Endodermal cell (in vitro differentiated cells): Measurements from ENCODE around the gene FURIN. TPM values are rescaled to one million over a fixed set of nuclear protein-coding genes. Genes with fewer than 3 reads are reported as not detected.

Experiments
- DNase-seq: peaks from one replicate; pipeline ENCODE4 v3.0.0-alpha.2; 2017
- H3K27ac ChIP-seq: 2 replicates; pipeline ENCODE4 v1.5.1; 2013; ENCODE audit warnings: mild to moderate bottlenecking, low read depth, low read length, moderate library complexity
- H3K27me3 ChIP-seq: 2 replicates; pipeline ENCODE4 v1.6.1; 2013; ENCODE audit warnings: mild to moderate bottlenecking, low read length, moderate library complexity; ENCODE audit not compliant: insufficient read depth, control insufficient read depth, poor library complexity, severe bottlenecking
- H3K36me3 ChIP-seq: 2 replicates; pipeline ENCODE4 v1.7.0; 2013; ENCODE audit warnings: mild to moderate bottlenecking, low read length, moderate library complexity; ENCODE audit not compliant: control insufficient read depth, insufficient read depth
- H3K4me1 ChIP-seq: one replicate; pipeline ENCODE4 v1.7.0; 2013; ENCODE audit warnings: low read length; ENCODE audit not compliant: control insufficient read depth, insufficient read depth
- H3K4me3 ChIP-seq: 2 replicates; pipeline ENCODE4 v1.5.1; 2013; ENCODE audit warnings: mild to moderate bottlenecking, low read length, moderate library complexity
- H3K9ac ChIP-seq: 2 replicates; pipeline ENCODE4 v1.6.1; 2013; ENCODE audit warnings: mild to moderate bottlenecking, low read length, moderate library complexity; ENCODE audit not compliant: poor library complexity, severe bottlenecking; ENCODE audit errors: extremely low read depth
- H3K9me3 ChIP-seq: 2 replicates; pipeline ENCODE4 v1.6.1; 2013; ENCODE audit warnings: mild to moderate bottlenecking, low read length, moderate library complexity; ENCODE audit not compliant: control insufficient read depth
- H3K27ac Mint-ChIP-seq: 2 replicates; pipeline ENCODE4 v1.8.0; 2020; ENCODE audit warnings: mixed read lengths
- H3K27me3 Mint-ChIP-seq: 2 replicates; pipeline ENCODE4 v1.8.0; 2021; ENCODE audit warnings: mild to moderate bottlenecking, mixed read lengths; ENCODE audit not compliant: insufficient read depth
- H3K36me3 Mint-ChIP-seq: 2 replicates; pipeline ENCODE4 v1.8.0; 2020; ENCODE audit warnings: low read depth, mixed read lengths
- H3K4me1 Mint-ChIP-seq: 2 replicates; pipeline ENCODE4 v1.8.0; 2020; ENCODE audit warnings: mixed read lengths
- H3K4me3 Mint-ChIP-seq: 2 replicates; pipeline ENCODE4 v1.8.0; 2020; ENCODE audit warnings: mild to moderate bottlenecking, moderate library complexity, mixed read lengths
- H3K9me3 Mint-ChIP-seq: 2 replicates; pipeline ENCODE4 v1.8.0; 2020; ENCODE audit warnings: mild to moderate bottlenecking, mixed read lengths
- WGBS, 2 experiments: methylation state at CpG; one replicate each; pipeline versions ENCODE4 v1.1.5 to v1.1.7; 2013; ENCODE audit warnings: missing lambda C conversion rate in 2 of 2, mixed read lengths in 1 of 2; ENCODE audit not compliant: insufficient coverage in 1 of 2, insufficient read length in 1 of 2; 5-methylcytosine and 5-hydroxymethylcytosine counted together
- total RNA-seq, 2 donors: library from RNA; stranded (reverse); fragmentation: NEBNext Ultra II Directional in 1 of 2; extraction: Animal tissue kit (Norgen Biotek cat#: 25700) in 1 of 2; gene quantifications; 2 replicates in 1 of 2; 3 replicates in 1 of 2; pipeline ENCODE4 v1.2.1, GENCODE V29; 2021
- TF ChIP-seq, protein P1 (sequence below): fragments of 200-600 bp; sonication (generic); conservative IDR thresholded peaks from 2 replicates; pipeline ENCODE4 v1.5.0; 2021; ENCODE audit warnings: antibody characterized with exemption, mild to moderate bottlenecking

Gene FURIN
- total RNA-seq, 2 donors from 2014 or later, result 96.3 to 108 TPM

DNA sequence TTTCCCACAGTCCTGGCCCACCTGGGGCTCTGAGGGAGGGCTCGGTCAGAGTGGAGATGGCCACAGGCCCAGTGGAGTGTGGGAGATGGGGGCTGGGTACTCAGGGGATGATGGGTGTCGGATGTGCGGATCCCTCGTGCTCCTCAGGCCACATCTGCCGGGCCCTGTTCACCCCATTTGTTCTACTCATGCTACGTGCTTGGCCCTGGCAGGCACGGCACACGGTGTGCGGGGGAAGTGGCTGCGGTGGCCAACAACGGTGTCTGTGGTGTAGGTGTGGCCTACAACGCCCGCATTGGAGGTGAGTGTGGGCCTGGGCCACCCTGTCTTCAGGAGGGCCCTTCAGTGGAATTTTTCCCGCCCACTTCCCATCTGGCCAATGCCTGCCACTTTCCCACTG is 8.9 kb downstream of the FURIN start:
- Mint-ChIP-seq H3K27me3 (no peaks in the 10 kb centered on the region), H3K9me3 (no peaks in the 10 kb centered on the region), H3K4me1 (peaks cover 24% of the 10 kb centered on the region), H3K36me3 (peaks cover 42% of the 10 kb centered on the region), H3K27ac (peak overlapping the region; percentile 45), H3K4me3 (no peak overlapping the region)
- 97% methylated on average over 14 of the region's 14 CpGs; no CpG with 5 or more reads in 1 of the 2 experiments for WGBS, 2 experiments
- DNase-seq, result no peak
- Histone ChIP-seq H3K27ac (no peak overlapping the region), H3K9ac (no peak overlapping the region), H3K4me3 (no peak overlapping the region), H3K9me3 (no peaks in the 10 kb centered on the region), H3K36me3 (peaks cover 23% of the 10 kb centered on the region), H3K27me3 (no peaks in the 10 kb centered on the region), H3K4me1 (peaks cover 20% of the 10 kb centered on the region)
- TF ChIP-seq, protein P1, sequence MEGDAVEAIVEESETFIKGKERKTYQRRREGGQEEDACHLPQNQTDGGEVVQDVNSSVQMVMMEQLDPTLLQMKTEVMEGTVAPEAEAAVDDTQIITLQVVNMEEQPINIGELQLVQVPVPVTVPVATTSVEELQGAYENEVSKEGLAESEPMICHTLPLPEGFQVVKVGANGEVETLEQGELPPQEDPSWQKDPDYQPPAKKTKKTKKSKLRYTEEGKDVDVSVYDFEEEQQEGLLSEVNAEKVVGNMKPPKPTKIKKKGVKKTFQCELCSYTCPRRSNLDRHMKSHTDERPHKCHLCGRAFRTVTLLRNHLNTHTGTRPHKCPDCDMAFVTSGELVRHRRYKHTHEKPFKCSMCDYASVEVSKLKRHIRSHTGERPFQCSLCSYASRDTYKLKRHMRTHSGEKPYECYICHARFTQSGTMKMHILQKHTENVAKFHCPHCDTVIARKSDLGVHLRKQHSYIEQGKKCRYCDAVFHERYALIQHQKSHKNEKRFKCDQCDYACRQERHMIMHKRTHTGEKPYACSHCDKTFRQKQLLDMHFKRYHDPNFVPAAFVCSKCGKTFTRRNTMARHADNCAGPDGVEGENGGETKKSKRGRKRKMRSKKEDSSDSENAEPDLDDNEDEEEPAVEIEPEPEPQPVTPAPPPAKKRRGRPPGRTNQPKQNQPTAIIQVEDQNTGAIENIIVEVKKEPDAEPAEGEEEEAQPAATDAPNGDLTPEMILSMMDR, result no peak

DNA sequence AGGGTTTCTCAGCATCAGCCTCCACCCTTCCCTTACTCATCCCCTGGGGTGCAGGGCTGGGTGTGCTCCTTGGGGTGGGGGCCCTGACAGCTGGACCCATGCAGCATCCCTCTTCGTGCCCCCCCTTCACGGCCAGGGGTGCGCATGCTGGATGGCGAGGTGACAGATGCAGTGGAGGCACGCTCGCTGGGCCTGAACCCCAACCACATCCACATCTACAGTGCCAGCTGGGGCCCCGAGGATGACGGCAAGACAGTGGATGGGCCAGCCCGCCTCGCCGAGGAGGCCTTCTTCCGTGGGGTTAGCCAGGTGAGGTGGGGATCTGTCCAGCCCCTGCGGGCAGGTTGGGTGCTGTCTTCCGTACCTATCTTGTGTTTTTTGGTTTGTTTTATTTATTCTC is 9.6 kb downstream of the FURIN start:
- 97 to 99% methylated on average over 7 to 14 of the region's 14 CpGs for WGBS, 2 experiments
- TF ChIP-seq, protein P1, result no peak
- H3K36me3 Mint-ChIP-seq, result peaks cover 42% of the 10 kb centered on the region
- Histone ChIP-seq H3K4me1 (peaks cover 14% of the 10 kb centered on the region), H3K9ac (no peak overlapping the region), H3K4me3 (no peak overlapping the region), H3K27ac (no peak overlapping the region), H3K36me3 (peaks cover 23% of the 10 kb centered on the region), H3K9me3 (no peaks in the 10 kb centered on the region), H3K27me3 (no peaks in the 10 kb centered on the region)
- no peaks in the 10 kb centered on the region for H3K27me3 Mint-ChIP-seq
- H3K27ac Mint-ChIP-seq, result no peak overlapping the region
- peaks cover 17% of the 10 kb centered on the region for H3K4me1 Mint-ChIP-seq
- H3K4me3 Mint-ChIP-seq, result no peak overlapping the region
- H3K9me3 Mint-ChIP-seq, result no peaks in the 10 kb centered on the region
- no peak for DNase-seq

DNA sequence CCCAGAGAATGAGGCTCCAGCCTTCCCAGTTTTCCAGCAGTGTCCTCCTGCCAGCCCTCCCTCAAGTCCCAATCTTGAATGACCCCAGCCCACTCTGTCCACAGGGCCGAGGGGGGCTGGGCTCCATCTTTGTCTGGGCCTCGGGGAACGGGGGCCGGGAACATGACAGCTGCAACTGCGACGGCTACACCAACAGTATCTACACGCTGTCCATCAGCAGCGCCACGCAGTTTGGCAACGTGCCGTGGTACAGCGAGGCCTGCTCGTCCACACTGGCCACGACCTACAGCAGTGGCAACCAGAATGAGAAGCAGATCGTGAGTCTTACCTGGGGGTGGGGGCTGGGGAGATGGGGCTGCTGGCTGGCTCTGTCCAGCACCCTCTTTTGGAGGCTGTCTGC is 10.3 kb downstream of the FURIN start:
- Histone ChIP-seq H3K9ac (no peak overlapping the region), H3K9me3 (no peaks in the 10 kb centered on the region), H3K27ac (no peak overlapping the region), H3K36me3 (peaks cover 23% of the 10 kb centered on the region), H3K4me1 (peaks cover 12% of the 10 kb centered on the region), H3K4me3 (no peak overlapping the region), H3K27me3 (no peaks in the 10 kb centered on the region)
- no peak for DNase-seq
- Mint-ChIP-seq H3K9me3 (no peaks in the 10 kb centered on the region), H3K36me3 (peaks cover 42% of the 10 kb centered on the region), H3K27me3 (no peaks in the 10 kb centered on the region), H3K4me1 (peaks cover 17% of the 10 kb centered on the region), H3K27ac (no peak overlapping the region), H3K4me3 (no peak overlapping the region)
- TF ChIP-seq, protein P1, result no peak
- WGBS, 2 experiments, result 96% methylated on average over 14 to 15 of the region's 15 CpGs
